Embryonic facial prominence (tissue), 1 donor: Measurements from ENCODE around the gene LDAF1.
A peak's percentile ranks its signal among the peaks of the same experiment; 100 is the strongest.
"Not testable (repeated sequence)": the region's sequence is repeated elsewhere in the genome, so short reads cannot be mapped to it uniquely, and the experiment has no call there.

ENCODE experiments used
- DNase-seq: peaks from one replicate; pipeline ENCODE4 v3.0.0-alpha.2; 2016; ENCODE audit errors: extremely low spot score

The LDAF1 gene

DNA sequence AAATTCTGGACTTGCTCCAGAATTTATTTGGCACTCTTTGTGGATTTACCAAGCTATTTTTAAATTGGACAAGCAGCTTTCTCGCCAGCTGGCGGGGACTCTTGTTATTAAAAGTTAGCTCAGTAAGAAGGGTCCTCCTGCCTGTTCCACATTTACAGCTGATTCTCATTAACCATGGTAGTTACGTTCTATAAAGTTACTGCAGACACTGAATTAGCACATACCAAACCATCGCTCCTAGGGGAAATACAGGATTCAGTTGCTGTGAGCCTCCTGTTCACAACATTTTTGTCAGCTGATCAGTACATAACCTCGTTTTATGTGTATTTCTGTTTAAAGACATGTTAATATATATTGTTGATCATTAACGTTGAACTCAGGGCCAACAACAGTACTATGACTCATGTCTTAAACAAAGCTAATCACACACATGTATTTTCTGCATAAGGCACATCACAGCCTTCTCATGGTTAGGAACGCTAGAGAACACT, 4.2 kb downstream of the LDAF1 start:
- peak; percentile 47 for DNase-seq

DNA sequence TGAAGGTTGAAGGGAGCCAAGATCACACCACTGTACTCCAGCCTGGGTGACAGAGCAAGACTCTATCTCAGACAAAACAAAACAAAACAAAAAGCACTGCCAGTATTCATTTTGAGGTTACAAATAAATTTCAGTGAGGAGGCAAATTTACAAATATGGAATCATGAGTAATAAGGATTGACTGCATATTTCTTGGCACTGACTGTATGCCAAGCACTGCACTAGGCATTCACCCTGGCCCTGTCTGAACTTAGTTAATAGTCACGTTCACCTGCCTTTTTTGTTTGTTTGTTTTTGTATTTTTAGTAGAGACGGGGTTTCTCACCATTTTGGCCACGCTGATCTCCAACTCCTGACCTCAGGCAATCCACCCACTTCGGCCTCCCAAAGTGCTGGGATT, 5.1 kb downstream of the LDAF1 start:
- DNase-seq, result no peak

DNA sequence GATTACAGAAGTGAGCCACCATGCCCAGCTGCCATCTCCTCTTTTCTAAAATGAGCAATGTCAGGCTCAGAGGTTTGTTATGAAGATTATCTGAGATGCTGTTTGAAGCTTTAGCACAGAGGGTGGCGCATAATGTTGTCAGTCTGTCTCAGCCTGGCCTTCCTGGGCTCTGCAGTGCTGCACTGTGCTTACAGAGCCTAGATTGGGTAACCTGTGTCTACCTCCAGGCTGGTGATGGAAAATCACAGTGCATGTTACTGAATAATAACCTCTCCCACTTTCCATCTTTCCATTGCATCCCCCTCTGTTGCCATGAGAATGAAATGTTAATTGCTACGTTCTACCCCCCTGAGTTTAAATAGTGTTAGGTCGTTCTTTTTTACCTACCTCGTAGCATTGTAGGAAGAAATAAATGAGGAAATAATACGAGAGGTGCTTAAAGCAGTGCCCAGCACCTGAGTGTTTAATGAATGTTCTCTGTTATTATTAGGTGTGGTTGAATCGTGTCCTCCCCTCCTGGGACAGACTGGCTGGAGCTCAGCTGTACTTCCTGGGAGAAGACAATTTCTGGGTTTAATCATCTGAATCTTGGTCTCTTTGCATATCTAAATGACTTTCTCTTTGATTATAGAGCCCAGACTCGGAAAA, 6.2 kb downstream of the LDAF1 start:
- DNase-seq, result no peak

DNA sequence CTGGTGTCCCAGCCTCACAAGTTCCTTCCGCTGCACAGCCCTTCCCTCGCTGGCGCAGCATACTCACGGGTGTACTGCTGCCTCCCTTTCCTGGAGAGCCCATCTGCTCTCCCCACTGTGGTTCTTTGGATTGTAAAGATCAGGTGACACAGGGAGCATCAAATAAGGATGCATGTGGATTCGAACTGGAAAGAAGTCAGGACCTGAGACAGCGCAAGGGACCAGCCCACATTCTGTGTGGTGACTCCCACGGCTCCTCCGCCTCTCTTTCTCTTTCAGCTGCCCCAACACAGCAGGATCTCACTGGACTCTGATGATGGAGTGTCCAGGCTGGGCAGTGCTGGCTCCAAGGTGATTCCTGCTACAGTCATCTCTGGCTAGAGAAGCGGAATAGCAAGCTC, 8.1 kb downstream of the LDAF1 start:
- DNase-seq, result no peak

DNA sequence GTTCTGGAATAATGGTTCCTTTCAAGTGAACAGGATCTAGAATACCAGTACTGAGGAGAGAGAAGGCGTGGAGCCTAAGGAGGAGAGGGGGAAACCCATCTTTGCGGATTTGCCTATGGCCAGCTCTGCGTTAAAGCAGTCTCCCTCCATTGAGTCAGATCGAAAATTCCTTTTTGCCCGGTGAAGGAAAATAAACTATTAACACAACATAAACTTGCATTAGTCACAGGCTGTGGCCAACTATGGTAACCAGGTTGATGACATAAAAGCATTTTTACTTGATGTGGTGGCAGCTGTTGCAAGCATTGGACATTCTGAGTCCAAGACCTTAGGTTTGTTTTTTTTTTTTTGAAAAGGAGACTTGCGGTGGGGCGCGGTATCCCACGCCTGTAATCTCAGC, 8.9 kb downstream of the LDAF1 start:
- no peak for DNase-seq

DNA sequence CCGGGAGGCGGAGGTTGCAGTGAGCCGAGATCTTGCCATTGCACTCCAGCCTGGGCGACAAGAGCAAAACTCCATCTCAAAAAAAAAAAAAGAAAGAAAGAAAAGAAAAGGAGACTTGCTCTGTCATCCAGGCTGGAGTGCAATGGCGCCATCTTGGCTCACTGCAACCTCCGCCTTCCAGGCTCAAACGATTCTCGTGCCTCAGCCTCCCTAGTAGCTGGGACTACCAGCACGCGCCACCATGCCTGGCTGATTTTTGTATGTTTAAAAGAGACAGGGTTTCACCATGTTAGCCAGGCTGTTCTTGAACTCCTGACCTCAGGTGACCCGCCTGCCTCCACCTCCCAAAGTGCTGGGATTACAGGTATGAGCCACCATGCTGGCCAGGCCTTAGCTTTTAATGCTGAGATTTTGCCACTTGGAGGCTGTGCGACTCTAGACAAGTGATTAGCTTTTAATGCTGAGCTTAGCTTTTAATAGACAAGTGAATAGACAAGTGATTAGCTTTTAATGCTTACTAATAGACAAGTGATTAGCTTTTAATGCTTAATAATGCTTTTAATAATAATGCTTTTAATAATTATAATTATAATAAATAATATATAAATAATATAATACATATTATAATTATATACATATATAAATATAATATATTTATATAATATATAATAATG, 9.6 kb downstream of the LDAF1 start:
- DNase-seq, result no peak

DNA sequence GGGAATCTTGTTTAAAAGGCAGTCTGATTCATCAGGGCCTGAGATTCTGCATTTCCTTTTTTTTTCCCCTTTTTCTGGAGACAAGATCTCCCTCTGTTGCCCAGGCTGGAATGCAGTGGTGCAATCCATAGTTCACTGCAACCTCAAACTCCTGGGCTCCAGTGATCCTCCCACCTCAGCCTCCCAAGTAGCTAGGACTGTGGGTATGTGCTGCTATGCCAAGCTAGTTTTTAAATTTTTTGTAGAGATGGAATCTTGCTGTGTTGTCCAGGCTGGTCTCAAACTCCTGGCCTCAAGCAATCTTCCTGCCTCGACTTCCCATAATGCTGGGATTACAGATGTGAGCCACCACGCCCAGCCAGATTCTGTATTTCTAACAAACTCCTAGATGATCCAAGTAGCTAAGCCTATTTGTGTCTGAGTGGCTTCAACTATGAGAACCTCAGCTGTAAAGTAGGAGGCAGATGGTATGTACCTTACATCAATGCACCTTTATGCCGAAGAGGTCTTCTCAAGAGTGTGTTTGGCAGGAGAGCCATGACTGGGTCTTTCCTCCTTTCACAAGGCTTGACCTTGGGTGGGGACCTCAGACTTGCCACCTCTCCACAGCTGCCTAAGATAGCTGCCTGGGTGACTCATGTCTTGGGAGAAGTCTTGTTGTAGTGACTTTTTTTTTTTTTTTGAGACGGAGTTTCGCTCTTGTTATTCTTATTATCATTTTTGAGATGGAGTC, 10.9 kb downstream of the LDAF1 start:
- DNase-seq, result no peak

DNA sequence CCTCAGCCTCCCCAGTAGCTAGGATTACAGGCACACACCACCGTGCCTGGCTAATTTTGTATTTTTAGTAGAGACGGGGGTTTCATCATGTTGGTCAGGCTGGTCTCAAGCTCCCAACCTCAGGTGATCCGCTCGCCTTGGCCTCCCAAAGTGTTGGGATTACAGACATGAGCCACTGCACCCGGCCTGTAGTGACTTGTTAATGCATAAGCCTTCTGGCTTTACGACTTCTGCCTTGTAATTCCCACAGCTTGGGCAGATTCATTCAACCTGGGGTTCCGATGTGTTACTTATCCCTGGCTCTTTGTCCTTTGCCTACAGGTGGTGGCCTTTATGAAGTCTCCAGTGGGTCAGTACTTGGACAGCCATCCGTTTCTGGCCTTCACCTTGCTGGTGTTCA, 11.6 kb downstream of the LDAF1 start:
- not testable (repeated sequence) for DNase-seq

DNA sequence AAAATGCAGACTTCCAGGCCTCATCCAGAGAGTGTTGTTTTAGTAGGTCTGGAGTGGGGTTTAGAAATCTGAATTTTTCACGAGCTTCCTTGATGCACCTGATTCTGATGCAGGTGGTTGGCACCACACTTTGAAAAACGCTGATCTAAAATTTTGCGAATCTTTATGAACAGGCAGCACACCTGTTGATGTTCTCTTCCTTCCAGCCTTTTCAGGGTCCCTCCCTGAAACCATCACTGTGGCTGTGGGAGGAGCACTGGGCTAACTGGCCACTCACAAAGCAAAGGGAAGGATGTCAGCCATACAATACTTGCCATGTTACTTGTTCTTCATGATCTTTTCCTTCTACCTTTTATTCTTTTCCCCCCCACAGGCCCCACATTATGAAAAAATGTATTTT, 14.2 kb downstream of the LDAF1 start:
- DNase-seq, result no peak

DNA sequence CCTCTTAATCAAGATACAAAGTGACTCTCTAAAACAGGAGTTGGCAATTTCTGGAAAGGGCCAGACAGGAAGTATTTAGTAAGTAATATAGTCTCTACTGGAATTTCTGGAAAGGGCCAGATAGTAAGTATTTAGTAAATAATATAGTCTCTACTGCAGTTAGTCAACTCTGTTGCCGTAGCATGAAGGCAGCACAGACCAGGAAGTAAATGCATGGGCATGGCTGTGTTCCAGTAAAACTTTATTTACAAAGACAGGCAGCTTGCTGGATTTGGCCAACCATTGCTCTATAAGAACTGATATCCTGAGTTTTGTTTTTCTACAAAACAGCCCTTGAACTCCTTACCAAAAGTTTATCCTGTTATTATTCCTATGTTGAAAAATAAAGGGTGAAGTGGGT, 16.9 kb downstream of the LDAF1 start:
- DNase-seq, result no peak

DNA sequence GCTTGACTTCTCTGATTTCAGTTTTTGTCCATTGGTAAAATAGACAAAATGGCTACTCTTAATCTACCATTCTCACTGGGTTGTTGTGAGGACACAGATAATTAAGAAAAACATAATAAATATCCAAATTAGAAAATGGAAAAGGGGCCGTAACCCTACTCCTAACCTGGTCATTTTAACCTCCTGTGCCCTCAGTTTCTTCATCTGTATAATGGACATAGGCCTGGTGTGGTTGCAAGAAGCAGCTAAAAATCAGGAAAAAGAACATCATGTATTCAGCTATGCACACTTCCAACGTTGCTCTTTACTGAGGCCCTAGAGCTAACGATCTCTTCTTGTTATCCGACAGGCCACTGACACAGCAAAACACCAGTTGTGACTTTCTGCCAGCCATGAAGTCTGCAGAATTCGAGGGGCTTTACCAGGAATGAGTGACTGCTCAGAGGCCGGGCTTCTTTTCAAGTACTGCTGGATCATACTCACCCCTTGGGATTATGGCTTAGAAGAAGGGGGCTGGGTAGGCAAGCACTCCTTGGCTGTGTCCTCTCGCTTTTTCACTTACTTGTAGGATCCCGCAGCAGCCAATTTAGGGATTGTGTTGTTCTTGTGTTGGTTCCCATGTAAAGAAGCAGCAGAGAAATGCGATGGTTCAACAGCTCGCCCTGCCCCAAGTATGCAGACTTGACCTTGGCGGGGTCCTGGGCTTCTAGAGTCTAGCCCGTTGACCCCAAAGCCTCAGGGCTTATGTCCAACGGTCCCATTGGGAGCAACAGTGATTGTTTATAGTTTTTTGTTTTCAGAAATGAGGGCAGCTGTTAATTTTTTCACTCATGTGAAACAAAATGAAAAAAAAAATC, 20.9 kb downstream of the LDAF1 start:
- DNase-seq, result no peak

DNA sequence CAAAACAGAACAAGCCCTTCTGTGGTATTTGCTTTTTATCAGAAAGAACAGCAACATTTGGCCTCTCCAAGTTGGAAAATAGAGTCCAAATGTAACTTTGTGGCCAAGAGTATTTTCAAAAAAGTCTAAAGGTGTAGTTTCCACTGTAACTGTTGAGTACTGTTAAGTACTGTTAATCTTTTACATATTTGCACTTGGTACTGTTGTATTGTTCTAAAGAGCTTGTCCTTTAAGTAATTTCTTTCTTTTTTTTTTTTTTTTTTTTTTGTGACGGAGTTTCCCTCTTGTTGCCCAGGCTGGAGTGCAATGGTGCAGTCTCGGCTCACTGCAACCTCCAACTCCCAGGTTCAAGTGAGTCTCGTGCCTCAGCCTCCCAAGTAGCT, 21.5 kb downstream of the LDAF1 start:
- DNase-seq, result no peak

DNA sequence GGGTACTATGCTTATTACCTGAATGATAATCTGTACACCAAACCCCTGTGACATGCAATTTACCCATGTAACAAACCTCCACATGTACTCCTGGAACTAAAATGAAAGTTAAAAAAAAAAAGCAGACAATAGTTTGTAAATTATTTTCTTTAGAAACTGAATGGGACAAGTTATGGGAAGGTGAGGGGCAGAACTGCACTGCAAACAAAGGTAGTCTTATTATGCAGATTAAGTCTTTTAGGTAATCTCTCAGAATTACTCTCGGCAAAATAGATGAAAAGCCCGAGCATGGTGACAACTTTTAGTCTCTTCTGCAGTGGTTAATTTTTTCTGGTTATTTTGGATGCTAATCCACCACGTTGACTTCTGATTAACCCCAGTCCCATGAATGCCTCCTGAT, 25.5 kb downstream of the LDAF1 start:
- DNase-seq, result no peak

DNA sequence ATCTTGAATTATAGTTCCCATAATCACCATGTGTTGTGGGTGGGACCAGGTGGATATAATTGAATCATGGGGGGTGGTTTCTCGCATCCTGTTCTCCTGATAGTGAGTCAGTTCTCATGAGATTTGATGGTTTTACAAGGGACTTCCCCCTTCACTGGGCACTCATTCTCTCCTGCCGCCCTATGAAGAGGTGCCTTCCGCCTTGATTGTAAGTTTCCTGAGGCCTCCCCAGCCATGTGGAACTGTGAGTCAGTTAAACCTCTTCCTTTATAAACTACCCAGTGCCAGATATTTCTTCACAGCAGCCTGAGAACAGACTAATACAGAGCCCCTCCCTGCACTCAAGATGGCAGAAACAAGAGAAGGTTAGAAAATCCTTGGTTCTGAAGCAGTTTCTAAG, 26.4 kb downstream of the LDAF1 start:
- no peak for DNase-seq

DNA sequence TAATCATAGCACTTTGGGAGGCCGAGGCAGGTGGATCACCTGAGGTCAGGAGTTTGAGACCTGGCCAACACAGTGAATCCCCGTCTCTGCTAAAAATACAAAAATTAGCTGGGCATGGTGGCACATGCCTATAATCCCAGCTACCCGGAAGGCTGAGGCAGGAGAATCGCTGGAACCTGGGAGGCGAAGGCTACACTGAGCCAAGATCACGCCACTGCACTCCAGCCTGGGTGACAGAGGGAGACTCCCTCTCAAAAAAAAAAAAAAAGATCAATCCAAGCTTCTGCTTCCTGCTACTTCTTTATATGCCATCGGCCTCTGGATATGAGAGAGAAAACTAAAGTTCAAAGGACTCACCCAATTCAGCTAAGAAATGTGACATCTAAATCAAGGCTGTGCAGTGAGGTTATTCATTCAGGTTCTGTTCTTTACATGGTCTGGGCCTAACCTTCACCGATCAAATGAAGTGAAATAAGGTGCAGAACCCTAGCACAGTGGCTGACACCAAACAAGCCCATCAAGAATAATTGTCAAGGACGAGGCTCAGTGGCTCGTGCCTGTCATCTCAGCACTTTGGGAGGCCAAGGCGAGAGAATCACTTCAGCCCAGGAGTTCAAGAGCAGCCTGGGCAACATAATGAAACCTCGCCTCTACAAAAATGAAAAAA, 27.3 kb downstream of the LDAF1 start:
- no peak for DNase-seq

DNA sequence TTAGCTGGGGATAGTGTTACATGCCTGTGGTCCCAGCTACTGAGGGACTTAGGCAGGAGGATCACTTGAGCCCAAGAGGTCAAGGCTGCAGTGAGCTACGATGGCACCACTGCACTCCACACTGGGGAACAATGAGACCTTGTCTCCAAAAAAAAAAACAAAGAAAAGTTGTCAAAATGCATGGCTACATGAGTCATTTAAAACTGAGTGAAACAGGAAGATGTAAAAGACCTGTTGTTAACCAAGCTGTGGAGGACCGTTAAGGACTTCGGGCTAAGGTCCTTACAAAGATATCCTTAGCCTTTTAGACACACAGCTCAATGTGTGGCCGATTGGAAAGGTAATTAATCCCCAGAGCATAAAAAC, 27.8 kb downstream of the LDAF1 start:
- no peak for DNase-seq

DNA sequence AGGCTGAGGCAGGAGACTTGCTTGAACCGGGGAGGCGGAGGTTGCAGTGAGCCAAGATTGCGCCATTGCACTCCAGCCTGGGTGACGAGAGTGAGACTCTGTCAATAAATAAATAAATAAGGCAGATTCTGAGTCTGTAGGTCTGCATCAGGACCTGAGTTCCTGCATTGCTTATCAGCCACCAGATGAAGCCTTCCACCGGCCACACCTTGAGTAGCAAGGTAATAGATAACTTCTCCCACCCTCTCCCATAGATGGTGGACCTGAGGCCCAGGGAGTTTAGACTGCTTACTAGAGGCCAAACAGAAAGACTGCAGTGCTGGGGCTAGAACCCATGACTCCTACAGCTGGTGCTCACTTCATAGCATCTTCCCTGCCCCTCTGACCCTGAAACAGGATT, 30.8 kb downstream of the LDAF1 start:
- DNase-seq, result no peak

DNA sequence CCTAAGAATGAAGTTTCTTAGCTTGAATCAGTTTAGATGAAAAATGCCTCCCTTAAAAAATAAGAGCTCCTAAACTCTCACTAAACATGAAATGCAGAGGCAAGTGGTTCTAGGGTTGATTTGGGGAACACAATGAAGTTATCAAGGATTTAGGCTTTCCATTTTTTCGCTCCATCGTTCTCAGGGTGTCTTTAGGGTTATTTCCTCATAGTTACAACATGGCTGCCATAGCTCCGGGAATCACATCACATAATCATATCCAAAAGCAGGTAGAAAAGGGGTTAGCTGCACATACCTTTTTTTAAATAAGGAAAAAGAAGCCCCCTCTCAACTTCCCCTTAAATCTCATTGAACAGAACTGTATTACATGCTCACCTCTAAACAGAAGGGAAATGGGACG, 31.5 kb downstream of the LDAF1 start:
- no peak for DNase-seq

DNA sequence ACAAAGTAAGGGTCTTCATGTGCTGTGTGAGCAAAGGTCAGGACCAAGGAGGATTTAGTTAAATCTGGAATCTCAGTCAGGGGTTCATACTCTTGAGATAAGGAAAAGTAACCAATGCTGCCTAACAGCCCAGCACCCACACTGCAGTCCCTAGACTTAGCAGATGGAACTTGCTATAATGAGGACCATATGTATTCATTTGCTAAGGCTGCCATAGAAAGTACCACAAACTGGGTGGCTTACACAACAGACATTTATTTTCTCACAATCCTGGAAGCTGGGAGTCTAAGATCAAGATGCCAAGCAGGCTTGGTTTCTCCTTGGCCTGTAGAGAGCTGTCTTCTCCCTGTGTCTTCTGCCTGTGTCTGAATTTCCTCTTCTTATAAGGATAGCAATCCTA, 32.1 kb downstream of the LDAF1 start:
- DNase-seq, result no peak

DNA sequence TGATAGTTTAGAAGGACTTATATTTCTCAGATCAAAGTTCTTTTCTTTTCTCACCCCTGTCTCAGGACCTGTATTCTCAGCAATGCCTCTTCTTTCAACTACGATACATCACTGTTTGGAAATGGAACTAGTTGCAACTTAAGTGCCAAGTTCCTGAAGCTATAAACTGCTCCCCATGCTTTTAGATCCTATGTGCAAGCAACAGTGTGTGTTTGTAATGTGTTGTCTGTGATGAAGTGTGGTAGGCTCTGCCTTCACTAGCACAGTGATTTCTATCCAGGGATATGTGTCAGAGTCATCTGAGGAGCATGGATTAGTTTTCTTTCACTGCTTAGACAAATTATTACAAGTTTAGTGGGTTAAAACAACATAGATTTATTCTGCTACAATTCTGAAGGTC, 34.5 kb downstream of the LDAF1 start:
- DNase-seq, result no peak

DNA sequence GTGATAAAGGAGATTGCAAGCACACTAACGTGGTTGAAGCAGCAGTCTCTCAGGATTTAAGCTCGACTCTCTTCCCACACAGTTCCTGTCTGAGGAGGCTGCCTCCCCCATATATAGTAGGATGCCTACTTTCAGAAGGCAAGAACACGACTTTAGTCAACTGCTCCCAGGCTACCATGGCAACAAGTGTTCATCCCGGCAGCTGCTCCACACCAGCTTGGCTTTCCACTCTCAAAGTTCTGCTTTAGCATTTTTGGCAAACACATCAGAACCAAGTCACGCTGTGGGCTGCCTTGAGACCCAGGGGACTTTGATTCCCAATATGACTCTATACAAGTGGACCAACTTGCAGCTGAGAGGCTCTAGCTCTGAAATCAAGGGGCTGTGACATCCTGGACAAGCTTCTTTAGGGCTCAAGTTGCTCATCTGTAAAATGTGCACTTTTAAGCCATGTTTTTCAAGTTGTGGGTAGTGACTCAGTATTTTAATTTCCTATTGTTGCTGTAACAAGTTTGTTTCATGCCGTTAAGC, 36.4 kb downstream of the LDAF1 start:
- DNase-seq, result no peak
